Psoas muscle (tissue), 8 donors: Measurements from ENCODE around the gene PLEKHJ1. TPM values are rescaled to one million over a fixed set of nuclear protein-coding genes. Genes with fewer than 3 reads are reported as not detected.

Experiments used
- ATAC-seq, 4 donors: fragments of 200-7000 bp; cut with Tn5 transposase; one replicate each; pipeline ENCODE4 v1.9.1; 2020; ENCODE audit warnings: moderate library complexity in 3 of 4, mild to moderate bottlenecking in 2 of 4
- DNase-seq, 2 donors: peaks; one replicate each; pipeline ENCODE4 v3.0.0-alpha.2; 2020
- H3K27ac ChIP-seq: fragments of 200-600 bp; one replicate; pipeline ENCODE4 v1.8.0; 2022
- H3K27me3 ChIP-seq, 3 donors: fragments of 200-600 bp in 1 of 3; one replicate each; pipeline versions ENCODE4 v1.6.1 to v1.8.0; 2013 to 2022; ENCODE audit warnings: low read length in 2 of 3, mild to moderate bottlenecking in 2 of 3, moderate library complexity in 1 of 3; ENCODE audit not compliant: insufficient read depth in 3 of 3
- H3K36me3 ChIP-seq, 2 donors: fragments of 200-600 bp in 1 of 2; one replicate each; pipeline versions ENCODE4 v1.6.1 to v1.8.0; 2013 to 2022; ENCODE audit warnings: low read depth in 1 of 2, mild to moderate bottlenecking in 1 of 2, moderate library complexity in 1 of 2; ENCODE audit not compliant: insufficient read depth in 1 of 2
- H3K4me1 ChIP-seq: fragments of 200-600 bp; one replicate; pipeline ENCODE4 v1.8.0; 2022
- H3K4me3 ChIP-seq: fragments of 200-600 bp; one replicate; pipeline ENCODE4 v1.8.0; 2022; ENCODE audit warnings: mild to moderate bottlenecking
- H3K9me3 ChIP-seq: fragments of 200-600 bp; one replicate; pipeline ENCODE4 v1.8.0; 2022
- CTCF ChIP-seq: fragments of 200-600 bp; IDR thresholded peaks from one replicate; pipeline ENCODE4 v1.8.0; 2022; ENCODE audit warnings: antibody characterized with exemption
- WGBS, 3 donors: extraction: QIAGEN DNeasy Blood & Tissue Kit; methylation state at CpG; one replicate each; pipeline versions ENCODE4 v1.1.6 to v1.1.7; 2013; 5-methylcytosine and 5-hydroxymethylcytosine counted together
- intact Hi-C, 2 donors: fragments of 100-400 bp; cut with DNase I; formaldehyde crosslinking; loops; one replicate each; pipeline versions ENCODE4 v1.11.0 to v1.14.2; 2022
- polyA plus RNA-seq, 3 donors: library from polyadenylated mRNA; stranded (reverse); fragments of 200-250 nt; gene quantifications; one replicate each; pipeline ENCODE4 v1.2.3, GENCODE V29; 2013
- total RNA-seq, 4 donors: library from RNA; stranded (reverse); fragmentation: NEBNext Ultra II Directional in 2 of 4; extraction: Animal tissue kit (Norgen Biotek cat#: 25700) in 2 of 4; gene quantifications; one replicate each; pipeline versions ENCODE4 v1.2.1 to v1.2.4, GENCODE V29; 2021 to 2023
- donor health status: healthy with polysubstance abuse.
- donor health status: DM: no; HTN: no; CAD: no; lungs with moderate emphysema.
- donor health status: Bipolar disorder and iron deficiency.
- donor health status: healthy.
- donor health status: DM: yes; HTN: yes; CAD: no.
- donor health status: DM: no; HTN: no; CAD: no.
- donor health status: DM: no; HTN: no; CAD: no.
- donor health status: DM: yes; HTN: yes; CAD: no.

Gene PLEKHJ1
- total and polyA plus RNA-seq, 7 donors = 54.9 to 146 (median 65.5) TPM

GRCh38 chr19:2245273-2245672, 9.1 kb upstream of the PLEKHJ1 start:
- H3K27ac ChIP-seq = no peak overlapping the region
- intact Hi-C loops = no loop called here
- TF ChIP-seq CTCF = no peak
- no peak overlapping the region for H3K4me3 ChIP-seq
- peaks cover 11 to 47% of the 10 kb centered on the region in 2 donors for H3K36me3 ChIP-seq
- 92 to 97% (median 95%) methylated on average over 13 to 15 of the region's 15 CpGs for WGBS, 3 donors
- ATAC-seq (no peak), DNase-seq (no peak)
- no peaks in the 10 kb centered on the region for H3K27me3 ChIP-seq
- no peaks in the 10 kb centered on the region for H3K9me3 ChIP-seq
- peaks cover 49% of the 10 kb centered on the region for H3K4me1 ChIP-seq

- Histone ChIP-seq H3K4me1 (peaks cover 46% of the 10 kb centered on the region), H3K27ac (no peak overlapping the region), H3K27me3 (no peaks in the 10 kb centered on the region), H3K36me3 (peaks cover 11 to 47% of the 10 kb centered on the region in 2 donors), H3K9me3 (no peaks in the 10 kb centered on the region), H3K4me3 (no peak overlapping the region)
- 89 to 94% (median 90%) methylated on average over 21 of the region's 21 CpGs for WGBS, 3 donors
- DNase-seq = no peak
- intact Hi-C loops = no loop called here
- TF ChIP-seq CTCF = no peak
- no peak for ATAC-seq
These were observed 8.4 kb upstream of the PLEKHJ1 start for GRCh38 chr19:2244486-2244885.

GRCh38 chr19:2244125-2244411, 7.9 kb upstream of the PLEKHJ1 start:
- H3K27ac ChIP-seq = no peak overlapping the region
- peaks cover 11 to 47% of the 10 kb centered on the region in 2 donors for H3K36me3 ChIP-seq
- TF ChIP-seq CTCF = no peak
- no peaks in the 10 kb centered on the region for H3K27me3 ChIP-seq
- WGBS, 3 donors = 87 to 92% (median 90%) methylated on average over 12 of the region's 12 CpGs
- ATAC-seq (no peak), DNase-seq (no peak)
- no peaks in the 10 kb centered on the region for H3K9me3 ChIP-seq
- intact Hi-C loops = no loop called here
- peaks cover 50% of the 10 kb centered on the region for H3K4me1 ChIP-seq
- H3K4me3 ChIP-seq = no peak overlapping the region

GRCh38 chr19:2243274-2244124, 7.4 kb upstream of the PLEKHJ1 start:
- 61 to 79% (median 61%) methylated on average over 32 of the region's 32 CpGs for WGBS, 3 donors
- no peaks in the 10 kb centered on the region for H3K27me3 ChIP-seq
- TF ChIP-seq CTCF = no peak
- ATAC-seq = no peak
- no peak overlapping the region for H3K27ac ChIP-seq
- H3K4me1 ChIP-seq = peaks cover 56% of the 10 kb centered on the region
- no peak for DNase-seq
- H3K9me3 ChIP-seq = no peaks in the 10 kb centered on the region
- intact Hi-C loops = no loop called here
- no peak overlapping the region for H3K4me3 ChIP-seq
- H3K36me3 ChIP-seq = peaks cover 11 to 47% of the 10 kb centered on the region in 2 donors

- Histone ChIP-seq H3K27me3 (no peaks in the 10 kb centered on the region), H3K4me1 (peaks cover 63% of the 10 kb centered on the region), H3K9me3 (no peaks in the 10 kb centered on the region), H3K27ac (peak overlapping the region; percentile 81), H3K36me3 (peaks cover 11 to 47% of the 10 kb centered on the region in 2 donors), H3K4me3 (no peak overlapping the region)
- intact Hi-C loops = no loop called here
- DNase-seq (no peak), ATAC-seq (no peak)
- TF ChIP-seq CTCF = no peak
- 83 to 89% (median 86%) methylated on average over 8 of the region's 8 CpGs for WGBS, 3 donors
These were observed 6.7 kb upstream of the PLEKHJ1 start for GRCh38 chr19:2242816-2243215.
